Measurements from ENCODE around the gene HJV. TPM values are rescaled to one million over a fixed set of nuclear protein-coding genes. Genes with fewer than 3 reads are reported as not detected.

HJV gene
- total RNA-seq, 2 donors from 2014 or later: 0.13 to 0.15 TPM

GRCh38 chr1:145975216-145975615, 46.3 kb downstream of the HJV start:
- peak overlapping the region; percentile 2 for H3K27ac Mint-ChIP-seq
- Histone ChIP-seq H3K9me3 (ENCODE audit: control insufficient read depth, low read length) (no peaks in the 10 kb centered on the region), H3K27me3 (ENCODE audit: control insufficient read depth, insufficient read depth, low read length, poor library complexity, severe bottlenecking) (no peaks in the 10 kb centered on the region), H3K4me3 (ENCODE audit: low read length) (no peak overlapping the region), H3K36me3 (ENCODE audit: control insufficient read depth, insufficient read depth, low read length) (no peaks in the 10 kb centered on the region), H3K27ac (ENCODE audit: low read depth, low read length) (no peak overlapping the region), H3K9ac (ENCODE audit: extremely low read depth, low read length, poor library complexity, severe bottlenecking) (no peak overlapping the region), H3K4me1 (ENCODE audit: control insufficient read depth, insufficient read depth, low read length) (peaks cover 6% of the 10 kb centered on the region)
- 93 to 100% methylated on average over 2 to 4 of the region's 4 CpGs for WGBS, 2 experiments (ENCODE audit: insufficient coverage in 1 of 2, insufficient read length in 1 of 2)
- no peaks in the 10 kb centered on the region for H3K9me3 Mint-ChIP-seq
- H3K36me3 Mint-ChIP-seq (ENCODE audit: low read depth): no peaks in the 10 kb centered on the region
- H3K4me1 Mint-ChIP-seq: no peaks in the 10 kb centered on the region
- peak; percentile 17 for DNase-seq
- H3K4me3 Mint-ChIP-seq: no peak overlapping the region
- H3K27me3 Mint-ChIP-seq (ENCODE audit: insufficient read depth): no peaks in the 10 kb centered on the region
- no peak for TF ChIP-seq CTCF (conservative IDR thresholded peaks at IDR 0.05)

GRCh38 chr1:145974721-145975120, 46.8 kb downstream of the HJV start:
- Mint-ChIP-seq H3K36me3 (ENCODE audit: low read depth) (no peaks in the 10 kb centered on the region), H3K9me3 (no peaks in the 10 kb centered on the region), H3K4me1 (no peaks in the 10 kb centered on the region), H3K4me3 (no peak overlapping the region), H3K27me3 (ENCODE audit: insufficient read depth) (no peaks in the 10 kb centered on the region), H3K27ac (peak overlapping the region; percentile 2)
- WGBS, 2 experiments (ENCODE audit: insufficient coverage in 1 of 2, insufficient read length in 1 of 2): 95 to 100% methylated on average over 6 to 7 of the region's 7 CpGs
- Histone ChIP-seq H3K4me1 (ENCODE audit: control insufficient read depth, insufficient read depth, low read length) (peaks cover 6% of the 10 kb centered on the region), H3K9ac (ENCODE audit: extremely low read depth, low read length, poor library complexity, severe bottlenecking) (no peak overlapping the region), H3K9me3 (ENCODE audit: control insufficient read depth, low read length) (no peaks in the 10 kb centered on the region), H3K27ac (ENCODE audit: low read depth, low read length) (no peak overlapping the region), H3K4me3 (ENCODE audit: low read length) (no peak overlapping the region), H3K36me3 (ENCODE audit: control insufficient read depth, insufficient read depth, low read length) (no peaks in the 10 kb centered on the region), H3K27me3 (ENCODE audit: control insufficient read depth, insufficient read depth, low read length, poor library complexity, severe bottlenecking) (no peaks in the 10 kb centered on the region)
- DNase-seq: no peak
- no peak for TF ChIP-seq CTCF (conservative IDR thresholded peaks at IDR 0.05)

- no peak overlapping the region for H3K27ac ChIP-seq (ENCODE audit: low read depth, low read length)
- Mint-ChIP-seq H3K4me1 (no peaks in the 10 kb centered on the region), H3K9me3 (peaks cover under 1% of the 10 kb centered on the region), H3K27me3 (ENCODE audit: insufficient read depth) (peaks cover 2% of the 10 kb centered on the region), H3K4me3 (no peak overlapping the region), H3K27ac (no peak overlapping the region), H3K36me3 (ENCODE audit: low read depth) (peaks cover 4% of the 10 kb centered on the region)
- no peak for TF ChIP-seq CTCF (conservative IDR thresholded peaks at IDR 0.05)
- H3K9ac ChIP-seq (ENCODE audit: extremely low read depth, low read length, poor library complexity, severe bottlenecking): no peak overlapping the region
- H3K4me1 ChIP-seq (ENCODE audit: control insufficient read depth, insufficient read depth, low read length): no peaks in the 10 kb centered on the region
- no peak overlapping the region for H3K4me3 ChIP-seq (ENCODE audit: low read length)
- no peaks in the 10 kb centered on the region for H3K36me3 ChIP-seq (ENCODE audit: control insufficient read depth, insufficient read depth, low read length)
- peaks cover 1% of the 10 kb centered on the region for H3K9me3 ChIP-seq (ENCODE audit: control insufficient read depth, low read length)
- 91 to 94% methylated on average over 5 to 7 of the region's 7 CpGs for WGBS, 2 experiments (ENCODE audit: insufficient coverage in 1 of 2, insufficient read length in 1 of 2)
- peak; percentile 19 for DNase-seq
- H3K27me3 ChIP-seq (ENCODE audit: control insufficient read depth, insufficient read depth, low read length, poor library complexity, severe bottlenecking): no peaks in the 10 kb centered on the region
Measured at GRCh38 chr1:145972580-145972979, 49.0 kb downstream of the HJV start.

Other genes starting within 250 kb of the HJV start
- gene RNF115, start 197.6 kb downstream of the HJV start, total RNA-seq: 10 to 100 TPM; 17.7 to 19.3 TPM
- 10 to 100 TPM; 32.7 to 37.9 TPM for gene POLR3C, start 197.5 kb downstream of the HJV start, total RNA-seq
- gene NUDT17, start 176.1 kb downstream of the HJV start, total RNA-seq: 1 to 10 TPM; 2.8 to 4.0 TPM
- gene PIAS3, start 162.7 kb downstream of the HJV start, total RNA-seq: 10 to 100 TPM; 44.8 to 53.4 TPM
- 1 to 10 TPM in 1 of 2 donors, under 1 TPM in 1; 0.88 to 1.4 TPM for gene ANKRD35, start 135.9 kb downstream of the HJV start, total RNA-seq
- under 1 TPM; 0.18 to 0.33 TPM for gene ITGA10, start 111.7 kb downstream of the HJV start, total RNA-seq
- gene PEX11B, start 103.0 kb downstream of the HJV start, total RNA-seq: 10 to 100 TPM; 12.9 to 16.0 TPM
- gene RBM8A, start 94.3 kb downstream of the HJV start, total RNA-seq: 100 to 1,000 TPM; 299 to 314 TPM
- gene LIX1L, start 63.7 kb downstream of the HJV start, total RNA-seq: 10 to 100 TPM; 16.6 to 21.3 TPM
- gene ANKRD34A, start 57.2 kb downstream of the HJV start, total RNA-seq: 1 to 10 TPM in 1 of 2 donors, under 1 TPM in 1; 0.55 to 1.4 TPM
- 10 to 100 TPM; 10.2 to 13.8 TPM for gene POLR3GL, start 57.0 kb downstream of the HJV start, total RNA-seq
- 10 to 100 TPM in 1 of 2 donors, 1 to 10 TPM in 1; 9.9 to 12.2 TPM for gene TXNIP, start 25.2 kb downstream of the HJV start, total RNA-seq
- 1 to 10 TPM; 1.8 TPM for gene NBPF10, start 123.1 kb upstream of the HJV start, total RNA-seq
- 10 to 100 TPM; 23.9 to 30.2 TPM for gene NOTCH2NLA, start 207.3 kb upstream of the HJV start, total RNA-seq

All from endodermal cell (in vitro differentiated cells).